HG03139 (cell line): Measurements from ENCODE around the gene INPP4B.

Experiments used
- ATAC-seq: cut with Tn5 transposase; IDR thresholded peaks from one replicate; pipeline ENCODE4 v1.9.1; 2021; ENCODE audit not compliant: unreplicated experiment

Gene INPP4B

DNA sequence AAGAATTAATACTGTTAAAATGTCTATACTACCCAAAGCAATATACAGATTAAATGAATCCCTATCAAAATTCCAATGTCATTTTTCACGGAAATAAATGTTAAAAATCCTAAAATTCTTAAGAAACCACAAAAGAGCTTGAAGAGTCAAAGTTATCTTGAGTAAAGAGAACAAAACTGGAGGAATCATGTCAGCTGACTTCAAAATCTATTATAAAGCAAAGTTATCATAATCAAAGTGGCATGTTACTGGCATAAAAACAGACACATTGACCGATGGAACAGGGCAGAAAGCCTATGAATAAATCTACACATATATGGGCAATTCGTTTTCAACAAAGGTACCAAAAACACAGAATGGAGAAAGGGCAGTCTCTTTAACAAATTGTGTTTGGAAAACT, 579.0 kb downstream of the INPP4B start:
- ATAC-seq: no peak

DNA sequence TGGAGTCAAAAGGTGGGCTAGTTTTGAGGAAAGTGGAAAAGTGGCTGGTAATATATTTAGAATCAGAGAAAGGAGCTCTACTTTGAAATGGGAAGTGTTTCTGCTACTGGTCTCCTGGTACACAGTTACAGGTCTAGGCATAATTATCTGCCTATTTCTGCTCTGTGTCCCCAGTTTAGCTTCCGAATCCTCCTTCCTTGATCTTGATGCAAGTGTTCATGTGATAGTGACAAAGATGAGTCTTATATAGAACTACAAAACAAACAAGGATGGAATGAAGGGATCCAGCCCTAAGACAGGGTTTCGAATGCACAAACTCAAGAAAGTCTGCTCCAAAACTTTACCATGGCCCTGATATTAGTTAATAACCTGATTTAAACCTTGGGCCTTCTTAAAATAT, 580.2 kb downstream of the INPP4B start:
- ATAC-seq: no peak

DNA sequence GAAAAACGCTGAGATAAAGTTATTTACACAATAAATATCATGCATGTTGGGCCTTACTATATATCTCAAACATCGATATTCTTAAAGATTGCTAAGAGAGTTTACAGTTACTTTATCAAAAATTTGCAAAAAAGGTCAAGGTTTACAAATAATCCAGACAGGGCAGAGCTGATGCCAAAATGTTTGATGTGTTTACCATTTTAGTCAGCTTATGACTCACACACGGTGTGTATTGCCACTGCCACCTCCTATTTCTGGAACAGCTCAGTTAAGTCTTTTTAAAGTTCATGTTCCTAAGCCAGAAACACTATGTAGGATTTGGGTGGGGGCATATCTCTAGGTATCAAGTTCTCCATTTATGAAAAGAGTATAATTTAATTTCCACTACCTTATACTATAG, 580.6 kb downstream of the INPP4B start:
- no peak for ATAC-seq

DNA sequence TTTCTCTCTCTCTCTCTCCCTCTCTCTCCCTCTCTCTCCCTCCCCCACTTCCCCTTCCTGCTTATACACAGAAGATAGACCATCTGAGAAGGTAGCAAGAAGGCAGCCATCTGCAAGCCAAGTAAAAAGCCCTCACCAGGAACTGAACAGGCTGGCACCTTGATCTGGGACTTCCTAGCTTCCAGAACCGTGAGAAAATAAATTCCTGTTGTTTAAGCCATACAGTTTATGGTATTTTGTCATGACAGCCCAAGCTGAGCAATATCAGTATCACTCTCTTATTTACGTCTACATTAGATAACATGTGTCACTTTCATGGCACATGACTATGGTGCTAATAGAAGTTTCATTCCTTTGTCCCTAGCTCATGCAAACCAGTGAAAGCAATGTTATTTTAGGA, 581.1 kb downstream of the INPP4B start:
- ATAC-seq: no peak

DNA sequence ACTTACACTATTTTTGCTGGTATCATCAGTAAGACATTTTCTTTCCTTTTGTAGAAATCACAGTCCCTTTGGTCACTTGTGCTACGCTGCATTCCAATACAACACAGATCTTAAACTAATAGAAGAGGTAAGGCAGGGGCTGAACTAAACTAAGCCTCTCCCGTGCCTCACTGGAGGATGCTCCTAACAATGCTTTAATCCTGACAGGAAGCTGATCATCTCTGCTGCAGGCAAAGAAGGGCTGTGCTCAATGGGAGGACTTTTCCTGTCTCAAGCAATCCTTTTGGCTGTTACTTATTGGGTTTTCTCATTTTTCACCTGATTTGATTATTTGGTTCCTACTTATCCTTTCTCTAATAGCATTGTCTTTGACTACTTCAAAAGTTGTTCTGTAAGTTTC, 583.1 kb downstream of the INPP4B start:
- no peak for ATAC-seq

DNA sequence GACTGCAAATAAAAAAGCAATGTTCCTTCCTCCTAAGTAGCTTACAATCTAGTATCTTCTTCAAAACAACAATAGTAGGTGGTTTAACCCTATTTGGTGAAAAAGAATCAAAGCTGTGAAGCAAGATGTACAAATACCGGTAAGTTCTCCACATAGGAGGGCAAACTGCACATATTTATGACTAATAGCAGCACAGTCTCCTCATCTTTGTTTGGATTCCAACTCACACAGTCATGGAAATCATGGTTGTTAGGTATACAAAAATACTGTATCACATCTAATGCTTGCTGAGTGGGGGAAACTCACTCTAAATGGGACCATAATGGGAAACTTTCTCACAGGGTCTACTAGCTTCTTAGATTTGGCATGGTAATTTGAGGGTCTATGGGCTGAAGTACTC, 597.2 kb downstream of the INPP4B start:
- ATAC-seq: no peak

DNA sequence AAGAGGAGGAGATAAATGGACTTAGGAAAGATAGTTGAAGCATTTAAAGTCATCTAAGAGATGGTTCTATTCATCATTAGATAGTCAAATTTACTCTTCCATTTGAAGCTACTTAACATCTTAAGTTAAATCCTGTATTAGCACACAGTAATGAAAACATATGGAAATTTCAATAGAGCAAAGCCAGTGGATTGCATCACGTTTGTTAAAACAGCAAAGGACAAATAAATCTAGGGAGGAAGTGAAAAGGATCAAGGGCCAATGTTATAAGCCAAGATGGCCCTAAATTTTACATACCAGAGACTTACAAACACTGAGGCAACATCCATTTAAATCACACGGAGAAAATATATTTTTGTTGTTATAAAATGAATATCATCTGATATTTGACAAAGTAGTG, 602.8 kb downstream of the INPP4B start:
- no peak for ATAC-seq

DNA sequence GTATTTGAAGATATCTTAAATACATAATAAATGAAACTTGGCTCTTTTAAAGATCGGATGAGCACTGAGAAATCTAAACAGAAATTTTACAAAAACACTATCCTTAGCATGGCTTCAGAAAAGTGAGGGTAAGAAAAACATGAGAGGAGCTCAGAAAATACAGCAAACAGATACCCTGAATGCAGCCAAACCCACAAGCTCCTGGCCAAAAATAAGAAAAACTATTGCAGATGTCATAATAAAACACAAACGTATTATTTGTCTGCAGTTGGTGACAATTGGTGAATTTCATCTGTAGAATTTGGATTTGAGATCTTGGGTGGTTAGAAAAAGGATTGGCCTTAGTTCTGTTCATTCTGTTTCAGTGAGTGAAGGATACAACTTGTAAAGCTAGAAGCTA, 603.9 kb downstream of the INPP4B start:
- no peak for ATAC-seq

DNA sequence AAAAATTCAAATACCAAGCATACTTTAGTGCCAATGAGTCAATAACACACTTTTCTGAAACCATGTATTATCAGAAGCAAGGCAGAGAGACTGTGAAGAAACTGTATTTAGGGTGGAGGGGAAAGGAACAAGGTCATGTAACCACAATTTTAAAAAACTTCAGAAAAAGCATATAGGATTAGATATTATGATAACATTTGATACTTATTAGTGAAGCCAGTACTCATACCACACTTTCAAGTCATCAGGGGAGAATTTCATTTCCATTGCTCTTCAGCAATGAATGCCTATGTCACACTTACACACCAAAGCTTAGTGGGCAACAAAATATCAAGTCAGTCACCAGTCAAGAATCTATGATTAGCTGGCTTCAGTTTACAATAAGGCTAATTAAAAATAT, 607.5 kb downstream of the INPP4B start:
- ATAC-seq: no peak

DNA sequence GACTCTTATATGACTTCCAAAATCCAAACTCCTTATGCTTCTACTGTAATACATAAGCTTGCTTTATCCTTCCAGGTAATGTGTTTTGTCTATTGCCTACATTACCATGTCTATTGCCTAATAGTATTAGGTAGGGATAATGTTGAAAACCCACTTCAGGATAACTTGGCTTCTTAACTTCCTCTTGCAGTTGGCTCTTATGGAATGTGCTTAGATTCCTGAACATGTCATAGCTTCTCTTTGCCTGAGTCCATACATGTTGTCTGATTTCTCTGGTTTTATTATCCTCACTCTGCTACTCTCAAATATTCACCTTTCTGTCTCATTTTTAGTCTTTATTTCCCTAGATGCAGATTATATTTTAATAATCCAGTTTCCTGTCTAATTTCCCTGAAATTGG, 609.8 kb downstream of the INPP4B start:
- ATAC-seq: no peak

DNA sequence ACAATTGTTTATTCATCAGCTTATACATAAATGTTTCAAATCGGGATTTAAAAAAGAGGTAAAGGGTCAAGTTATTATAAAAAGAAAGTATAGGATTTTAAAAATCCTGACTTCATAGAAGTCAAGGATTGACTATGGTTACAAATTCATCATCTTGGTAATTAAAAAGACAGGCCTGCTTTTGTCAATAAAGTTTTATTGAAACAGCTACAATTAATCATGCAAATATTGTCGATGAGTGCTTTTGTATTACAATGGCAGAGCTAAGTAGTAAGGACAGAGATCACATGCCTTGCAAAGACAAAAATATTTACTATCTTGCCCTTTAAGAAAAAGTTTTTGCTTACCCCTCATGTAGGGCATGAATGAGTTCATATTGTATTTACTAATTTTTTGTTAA, 614.3 kb downstream of the INPP4B start:
- ATAC-seq: no peak

DNA sequence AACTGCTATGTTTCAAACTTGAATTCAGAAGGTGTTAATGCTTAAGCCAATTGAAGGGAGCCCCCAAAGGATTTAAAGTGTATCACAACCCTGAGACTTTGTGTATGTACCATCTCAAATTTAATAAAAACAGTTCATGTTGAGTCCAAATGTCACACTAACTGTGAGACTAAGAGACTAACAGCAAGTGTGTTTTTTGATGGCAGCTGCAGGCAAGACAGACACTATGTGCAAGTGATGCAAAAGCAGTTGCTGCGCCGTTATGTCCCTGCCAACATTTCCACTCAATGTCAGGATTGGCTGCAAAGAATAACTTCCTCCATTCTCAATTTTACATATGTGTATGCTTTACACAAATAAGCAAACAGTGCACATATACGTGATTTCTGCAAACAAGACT, 615.1 kb downstream of the INPP4B start:
- ATAC-seq: no peak

DNA sequence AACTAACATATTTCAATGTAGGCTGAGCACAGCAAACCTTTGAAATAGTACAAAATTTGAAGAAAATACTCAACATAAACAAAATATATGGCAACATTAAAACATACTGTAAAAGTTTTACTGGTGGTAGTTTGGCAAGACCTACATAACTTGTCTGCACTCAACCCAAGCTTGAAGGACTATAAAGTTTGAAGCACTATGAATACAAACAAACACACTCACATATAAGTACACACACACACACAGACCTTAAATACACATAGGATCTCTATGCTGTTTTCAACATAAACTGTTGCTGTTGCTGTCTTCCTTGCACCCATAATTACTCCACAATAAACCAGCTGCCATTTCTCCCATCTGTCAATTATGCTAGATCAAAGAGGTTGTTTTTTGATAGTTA, 620.1 kb downstream of the INPP4B start:
- no peak for ATAC-seq

DNA sequence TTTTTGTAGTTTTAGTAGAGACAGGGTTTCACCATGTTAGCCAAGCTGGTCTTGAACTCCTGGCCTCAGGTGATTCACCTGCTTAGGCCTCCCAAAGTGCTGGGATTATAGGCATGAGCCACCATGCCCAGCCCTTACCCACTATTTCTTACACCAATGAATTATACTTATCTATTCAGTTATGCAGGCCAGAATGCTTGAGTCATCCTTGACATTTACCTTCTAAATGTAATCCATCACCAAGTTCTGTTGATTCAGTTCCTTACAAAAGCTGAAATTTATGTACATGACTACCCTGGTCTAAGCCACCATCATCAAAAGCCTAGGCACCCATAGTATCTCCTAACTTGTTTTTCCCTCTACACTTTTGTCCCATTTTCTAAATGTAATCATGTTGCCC, 624.0 kb downstream of the INPP4B start:
- ATAC-seq: no peak

DNA sequence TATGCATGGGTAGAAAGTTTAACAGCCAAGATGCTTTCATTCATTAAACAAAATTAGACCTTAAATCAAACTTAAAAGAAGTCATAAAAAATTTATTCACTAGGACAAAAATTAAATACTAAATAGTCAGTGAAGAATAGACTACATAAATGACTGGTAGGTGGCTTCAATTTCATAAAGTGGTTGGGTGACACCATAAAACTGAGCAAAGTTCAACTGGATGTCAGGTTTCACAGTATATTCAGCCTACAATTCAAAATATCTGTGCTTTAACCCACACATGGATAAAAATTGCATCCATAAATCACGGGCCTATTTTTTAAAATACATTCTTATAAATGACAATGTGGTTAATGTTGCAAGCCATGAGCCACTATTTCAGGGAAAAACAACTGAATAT, 627.4 kb downstream of the INPP4B start:
- no peak for ATAC-seq

DNA sequence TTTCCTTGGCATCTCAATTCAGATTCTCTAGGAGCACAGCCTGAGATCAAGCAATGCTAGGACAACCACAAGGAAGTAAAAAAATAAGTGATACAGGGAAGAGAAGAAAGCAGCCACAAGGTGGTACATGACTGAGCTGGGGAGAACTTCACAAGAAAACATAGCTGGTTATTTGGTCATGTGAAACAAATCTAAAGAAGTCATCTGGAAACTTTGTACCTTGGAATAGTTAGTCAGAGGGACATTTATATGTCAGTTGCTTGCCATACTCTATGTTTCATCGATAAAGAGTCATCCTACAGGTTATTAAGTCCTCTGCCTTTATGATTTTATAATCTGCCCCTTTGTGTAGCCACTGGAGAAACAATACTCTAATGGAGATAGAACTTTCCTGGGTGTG, 634.7 kb downstream of the INPP4B start:
- ATAC-seq: no peak

DNA sequence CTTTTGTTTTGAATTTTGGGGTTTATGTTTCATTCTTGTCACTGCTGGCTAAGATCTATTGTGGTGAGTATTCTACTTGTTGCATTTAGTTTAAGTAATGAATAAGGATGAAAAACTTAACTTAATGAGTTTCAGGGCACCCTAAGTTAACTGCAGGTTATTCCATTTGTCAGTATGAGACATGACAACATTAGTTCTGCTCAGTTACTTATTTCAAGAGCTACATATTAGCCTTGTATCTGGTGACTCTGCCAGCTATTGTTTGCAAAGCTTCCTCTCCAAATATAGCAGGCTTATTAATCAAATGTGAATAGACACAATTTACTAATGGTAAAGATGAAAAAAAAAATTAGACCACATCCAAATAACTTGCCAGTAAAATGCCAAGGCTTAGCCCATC, 642.6 kb downstream of the INPP4B start:
- no peak for ATAC-seq

DNA sequence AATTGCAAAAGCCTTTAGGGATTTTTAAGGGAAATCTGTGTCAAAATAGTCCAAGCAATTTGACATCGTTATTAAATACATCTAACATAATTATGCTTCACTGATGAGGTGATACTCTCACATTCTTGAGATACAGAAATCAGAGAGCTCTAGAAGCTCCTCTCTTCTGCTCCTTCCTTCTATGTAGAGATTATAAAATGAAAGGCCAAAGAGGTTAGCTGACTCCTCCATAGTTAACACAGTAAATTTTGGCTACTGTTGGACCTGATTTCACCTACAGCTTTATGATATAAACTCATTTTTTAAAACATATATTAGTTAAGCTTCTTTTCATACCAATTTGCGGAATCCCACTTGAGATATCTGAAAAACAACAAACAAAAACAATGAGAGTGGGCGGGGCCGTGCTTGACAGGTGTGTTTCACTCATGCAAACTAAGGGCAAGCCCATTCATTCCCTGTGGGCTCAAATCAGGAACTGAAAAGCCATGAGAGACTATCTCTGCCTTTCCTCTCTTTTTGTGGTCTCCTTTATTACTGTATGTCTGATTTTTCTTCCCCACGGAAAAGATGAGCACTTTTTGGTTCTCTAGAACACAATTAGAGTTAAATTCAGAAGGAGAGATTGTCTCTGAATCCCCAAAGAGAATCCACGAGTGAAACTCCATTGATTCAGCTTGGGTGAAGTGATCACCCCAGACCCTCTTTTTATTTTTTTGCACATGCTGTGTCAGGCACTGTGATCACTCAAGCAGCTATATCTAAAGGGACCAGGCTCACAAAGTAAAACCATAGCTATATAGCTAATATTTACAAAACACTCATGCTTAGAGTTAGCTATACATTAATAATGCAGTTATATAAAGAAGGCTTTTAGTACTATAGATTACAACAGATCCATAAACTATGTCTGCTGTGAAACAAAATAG, 643.4 kb downstream of the INPP4B start:
- peak; percentile 81 for ATAC-seq

DNA sequence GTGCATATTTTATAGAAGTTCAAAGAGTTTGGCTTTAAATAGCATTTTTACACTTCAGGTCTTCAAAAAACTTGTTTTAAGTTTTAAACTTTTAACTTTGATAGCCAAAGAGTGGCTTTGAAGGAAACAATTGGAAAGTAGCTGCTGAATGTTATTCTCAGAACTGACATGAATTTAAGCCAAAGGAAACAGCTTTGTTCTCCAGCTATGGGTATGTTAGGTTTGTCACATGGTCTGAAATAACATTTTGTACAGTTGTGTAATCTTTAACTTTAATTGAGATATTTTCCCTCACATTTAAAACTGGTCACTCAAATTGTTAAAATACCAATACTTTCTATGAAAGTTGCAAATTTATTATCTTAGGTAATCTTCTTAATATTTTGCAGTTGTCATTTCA, 645.1 kb downstream of the INPP4B start:
- no peak for ATAC-seq

DNA sequence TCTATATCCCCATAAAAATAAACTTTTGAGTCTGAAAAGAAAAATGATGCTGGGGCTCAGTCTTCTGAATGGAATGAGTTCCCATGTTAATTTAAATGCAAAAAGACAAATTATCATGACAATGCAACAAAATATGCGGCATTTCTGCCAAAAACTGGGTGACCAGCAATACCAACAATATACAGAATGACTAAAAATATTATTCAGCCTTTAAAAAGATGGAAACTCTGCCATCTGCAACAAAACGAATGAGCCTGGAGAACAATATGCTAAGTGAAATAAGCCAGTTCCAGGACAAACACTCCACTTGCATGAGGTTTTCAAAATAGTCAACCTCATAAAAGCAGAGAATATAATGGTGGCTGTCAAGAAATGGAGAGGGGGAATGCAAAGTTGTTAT, 651.2 kb downstream of the INPP4B start:
- no peak for ATAC-seq

DNA sequence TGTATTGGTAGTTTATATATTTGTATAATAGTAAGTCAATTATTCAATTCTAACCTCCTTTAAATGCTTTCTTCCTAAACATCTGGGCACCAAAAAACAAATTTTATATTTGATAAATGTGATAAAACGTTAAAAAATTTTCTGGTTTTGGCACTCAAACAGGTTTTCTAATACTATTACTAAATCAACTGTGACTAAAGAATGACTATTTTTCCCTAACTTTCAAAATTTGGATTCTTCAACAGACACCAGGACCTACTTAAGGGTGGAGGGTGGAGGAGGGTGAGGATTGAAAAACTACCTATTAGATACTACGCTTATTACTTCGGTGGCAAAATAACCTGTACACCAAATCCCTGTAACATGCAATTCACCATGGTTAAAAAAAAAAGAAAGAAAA, 654.2 kb downstream of the INPP4B start:
- no peak for ATAC-seq

DNA sequence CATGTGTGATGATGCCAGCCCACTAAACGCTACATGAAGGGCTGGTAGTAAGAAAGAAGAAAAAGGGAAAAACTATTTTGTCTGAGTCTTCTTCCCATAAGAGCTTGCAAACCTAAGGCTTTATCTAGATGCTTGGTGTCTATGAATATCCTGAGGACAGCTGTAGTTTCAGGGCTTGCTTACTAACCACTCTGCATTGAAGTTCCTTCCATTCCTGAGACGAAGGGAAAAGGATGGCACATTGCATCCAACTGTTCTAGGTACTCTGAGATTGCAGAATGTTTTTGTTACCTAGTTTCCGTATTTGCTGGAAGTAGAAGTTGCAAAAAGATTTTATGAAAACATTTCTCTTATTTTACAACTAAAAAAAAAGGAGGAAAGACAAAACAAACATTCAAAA, 665.1 kb downstream of the INPP4B start:
- no peak for ATAC-seq

DNA sequence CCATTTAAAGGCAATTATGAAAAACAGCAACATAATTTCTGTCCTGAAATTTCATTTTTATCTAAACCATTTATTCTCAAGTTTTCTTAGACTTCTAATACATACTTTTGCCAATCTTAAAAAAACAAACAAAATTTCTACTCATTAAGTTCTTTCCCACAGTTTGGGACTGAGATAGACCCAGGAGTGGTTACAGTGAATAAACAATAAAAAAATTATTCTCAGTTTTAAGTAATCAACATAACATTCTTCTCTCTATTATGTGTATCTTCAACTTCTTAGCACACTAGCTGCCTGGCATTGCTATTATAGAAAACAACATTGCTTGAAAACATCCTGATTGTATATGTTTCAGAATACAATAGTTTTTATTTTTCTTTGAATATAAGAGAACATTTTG, 676.9 kb downstream of the INPP4B start:
- no peak for ATAC-seq
